Endothelial cell of umbilical vein (primary cell): ENCODE measurements around the gene DUSP2. TPM values are rescaled to one million over a fixed set of nuclear protein-coding genes. Genes with fewer than 3 reads are reported as not detected.

Source experiments
- BruUV-seq: library from RNA; stranded (reverse); fragments of 400-500 nt; replicated peaks from 2 replicates; lab custom pipeline; 2021; lab: Mats Ljungman, UMichigan
- CTCF ChIA-PET: fragments of 300-600, 350-600 bp; sonication (Branson Sonifier 250); formaldehyde crosslinking; loops from one replicate; lab custom pipeline; 2021; ENCODE audit warnings: antibody characterized with exemption, inconsistent platforms; lab: Charles Lee
- POLR2A ChIA-PET: fragments of 300-600, 350-600 bp; sonication (Branson Sonifier 250); formaldehyde crosslinking; loops from one replicate; lab custom pipeline; 2021; ENCODE audit warnings: antibody characterized with exemption, inconsistent platforms; lab: Charles Lee
- DNase-seq: peaks from one replicate; pipeline ENCODE4 v3.0.0-alpha.2; 2011; ENCODE audit warnings: low read depth, low spot score
- FAIRE-seq: peaks from 2 replicates; lab custom pipeline; 2011; peaks lifted over from hg19 to GRCh38; lab: Jason Lieb, UNC
- H2AFZ ChIP-seq: 2 replicates; pipeline ENCODE4 v1.6.0; 2012; ENCODE audit warnings: low read depth, low read length, control low read depth, inconsistent platforms
- H3K27ac ChIP-seq: 2 replicates; pipeline ENCODE4 v1.5.1; 2011; ENCODE audit warnings: low read depth, mild to moderate bottlenecking, control low read depth, low read length, moderate library complexity; ENCODE audit not compliant: insufficient read depth
- H3K27me3 ChIP-seq, 2 experiments: 2 replicates each; pipeline versions ENCODE4 v1.6.0 to v1.6.1; 2011; ENCODE audit warnings: low read length in 2 of 2, mixed read lengths in 1 of 2; ENCODE audit not compliant: control insufficient read depth in 2 of 2, insufficient read depth in 2 of 2
- H3K36me3 ChIP-seq, 2 experiments: 2 replicates in 1 of 2; 3 replicates in 1 of 2; pipeline ENCODE4 v1.5.1; 2011; ENCODE audit warnings: low read length in 2 of 2, mild to moderate bottlenecking in 1 of 2, moderate library complexity in 1 of 2; ENCODE audit not compliant: control insufficient read depth in 2 of 2, insufficient read depth in 2 of 2; ENCODE audit errors: extremely low read depth in 1 of 2
- H3K4me1 ChIP-seq: 3 replicates; pipeline ENCODE4 v1.5.1; 2011; ENCODE audit warnings: mild to moderate bottlenecking, low read length; ENCODE audit not compliant: control insufficient read depth, insufficient read depth; ENCODE audit errors: extremely low read depth
- H3K4me2 ChIP-seq: 2 replicates; pipeline ENCODE4 v1.6.1; 2011; ENCODE audit warnings: low read length, control low read depth, mixed read lengths; ENCODE audit not compliant: insufficient read depth
- H3K4me3 ChIP-seq, 3 experiments: fragments of 200-600 bp in 1 of 3; sonication (generic), shearing (Covaris generic) in 1 of 3; replicated peaks in 1 of 3; 2 replicates each; pipeline ENCODE4 v1.5.1; 2011 to 2016; ENCODE audit warnings: control low read depth in 3 of 3, low read length in 3 of 3, mild to moderate bottlenecking in 2 of 3, inconsistent platforms in 1 of 3, low read depth in 1 of 3, moderate library complexity in 1 of 3; ENCODE audit not compliant: insufficient read depth in 1 of 3
- H3K79me2 ChIP-seq: 2 replicates; pipeline ENCODE4 v1.6.0; 2012; ENCODE audit warnings: low read length, inconsistent platforms; ENCODE audit not compliant: control insufficient read depth, insufficient read depth
- H3K9ac ChIP-seq: replicated peaks from 2 replicates; pipeline ENCODE3; 2011; ENCODE audit warnings: low read length, control low read depth; ENCODE audit not compliant: insufficient read depth; ENCODE audit errors: extremely low read depth
- H3K9me1 ChIP-seq: replicated peaks from 3 replicates; pipeline ENCODE4 v1.6.0; 2011; ENCODE audit warnings: mild to moderate bottlenecking, low read length; ENCODE audit not compliant: control insufficient read depth, insufficient read depth; ENCODE audit errors: extremely low read depth
- H3K9me3 ChIP-seq: replicated peaks from 2 replicates; pipeline ENCODE4 v1.5.1; 2012; ENCODE audit warnings: low read length, inconsistent platforms; ENCODE audit not compliant: control insufficient read depth, insufficient read depth
- H4K20me1 ChIP-seq: replicated peaks from 2 replicates; pipeline ENCODE3; 2011; ENCODE audit warnings: mild to moderate bottlenecking, low read length; ENCODE audit not compliant: control insufficient read depth, insufficient read depth; ENCODE audit errors: extremely low read depth
- CTCF ChIP-seq, 2 donors: IDR thresholded peaks; 1 replicate in 1 of 2; 2 replicates in 1 of 2; pipeline ENCODE4 v1.5.1; 2011; ENCODE audit warnings: low read length in 2 of 2, mild to moderate bottlenecking in 2 of 2, moderate library complexity in 2 of 2, control low read depth in 1 of 2, inconsistent platforms in 1 of 2, low read depth in 1 of 2; ENCODE audit not compliant: insufficient read depth in 1 of 2; ENCODE audit errors: extremely low read depth in 1 of 2
- EZH2 ChIP-seq: IDR thresholded peaks from 2 replicates; pipeline ENCODE4 v1.6.1; 2012; ENCODE audit warnings: borderline replicate concordance, low read depth, mild to moderate bottlenecking, moderate library complexity, low read length, inconsistent platforms; ENCODE audit not compliant: severe bottlenecking
- FOS ChIP-seq: IDR thresholded peaks from 2 replicates; pipeline ENCODE4 v1.6.1; 2011; ENCODE audit warnings: mild to moderate bottlenecking, low read length, moderate library complexity, borderline replicate concordance; ENCODE audit not compliant: insufficient read depth
- POLR2A ChIP-seq: IDR thresholded peaks from 2 replicates; pipeline ENCODE4 v1.6.1; 2012; ENCODE audit warnings: low read depth, mild to moderate bottlenecking, control low read depth, low read length
- dilution Hi-C: fragments of 300-500 bp; cut with MboI; formaldehyde crosslinking; loops from one replicate; pipeline ENCODE4 v1.15.0; 2019; ENCODE audit warnings: low sequenced_read_pairs; ENCODE audit not compliant: extremely low pct_ligation_motif_present
- intact Hi-C: fragments of 100-400 bp; cut with micrococcal nuclease; formaldehyde crosslinking; loops from one replicate; pipeline ENCODE4 v1.10.0; 2022
- polyA plus RNA-seq, 4 experiments: library from polyadenylated mRNA; depleted of rRNA in 3 of 4; stranded (reverse) in 3 of 4; unstranded in 1 of 4; fragments of >200 nt; gene quantifications; 2 replicates each; pipeline versions ENCODE4 v1.2.1 to v1.2.3, GENCODE V29; 2011 to 2012; ENCODE audit warnings: missing spikeins in 1 of 4
- total RNA-seq: library from RNA; stranded (reverse); gene quantifications from 2 replicates; pipeline ENCODE4 v1.2.3, GENCODE V29; 2021

Gene DUSP2
- total and polyA plus RNA-seq, 2 donors (not counting 3 experiments of a cell fraction or from before 2014, with no cell fraction given): 0.33 TPM

DNA sequence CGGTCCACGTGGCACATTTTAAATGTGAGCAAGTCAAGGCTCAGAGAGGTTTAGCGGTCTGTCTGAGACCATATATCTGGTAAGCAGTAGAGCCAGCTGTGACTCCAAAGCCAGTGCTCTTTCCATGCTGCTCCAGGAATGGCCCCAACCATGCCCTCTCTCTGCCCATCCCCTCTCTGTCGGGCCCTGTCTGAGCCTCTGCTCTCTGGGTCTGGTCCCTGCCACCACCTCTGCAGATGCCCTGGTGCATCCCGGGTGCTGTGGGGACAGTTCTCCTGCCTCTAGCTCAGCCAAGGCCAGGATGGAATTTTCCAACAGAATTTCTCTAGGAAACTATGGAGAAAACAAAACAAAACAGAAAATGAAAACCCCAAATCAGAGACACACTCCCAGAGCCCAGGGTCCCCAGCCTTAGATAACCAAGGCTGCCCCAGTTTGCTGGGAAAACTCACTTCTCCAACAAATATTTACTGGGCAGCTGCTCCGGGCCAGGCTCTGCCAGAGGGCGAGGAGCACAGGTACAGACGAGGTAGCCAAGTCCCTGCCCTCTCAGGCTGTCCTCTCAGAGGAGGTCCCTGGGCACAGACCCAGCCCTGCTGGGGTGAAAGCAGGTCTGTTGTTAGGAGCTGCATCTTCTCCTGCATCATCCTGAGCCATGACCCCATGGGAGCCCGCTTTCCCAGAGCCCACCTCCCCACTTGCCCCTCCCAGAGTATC is 38.1 kb downstream of the DUSP2 start:
- CTCF ChIA-PET: interaction anchor here (2.7 kb wide), 1 partner anchor 10 kb away, joined by 18 read pairs; the partner anchor contains the start of gene ADRA2B

GRCh38 chr2:96105994-96106715 is 39.1 kb downstream of the DUSP2 start:
- no TSS peak for BruUV-seq
- Histone ChIP-seq H3K27me3 (peaks cover 0 to 3% of the 10 kb centered on the region in 2 experiments), H3K4me1 (no peaks in the 10 kb centered on the region), H4K20me1 (no peaks in the 10 kb centered on the region), H3K9me3 (no peaks in the 10 kb centered on the region), H3K4me3 (no peak overlapping the region), H2AFZ (no peak overlapping the region), H3K4me2 (no peak overlapping the region), H3K9ac (no peak overlapping the region), H3K36me3 (no peaks in the 10 kb centered on the region), H3K9me1 (no peaks in the 10 kb centered on the region), H3K27ac (no peak overlapping the region), H3K79me2 (no peaks in the 10 kb centered on the region)
- FAIRE-seq (no peak), DNase-seq (no peak)
- no peak for TF ChIP-seq POLR2A
- no peak for TF ChIP-seq CTCF (IDR thresholded peaks at IDR 0.05; ENCODE audit: extremely low read depth in 1 of 2, insufficient read depth in 1 of 2, low read depth in 1 of 2, low read length in 2 of 2)
- TF ChIP-seq FOS: no peak
- TF ChIP-seq EZH2: no peak
- dilution Hi-C loops: no loop called here
- ChIA-PET CTCF (no interaction called here), POLR2A (no interaction called here)
- intact Hi-C loops: no loop called here

More for the DNA sequence above, 38.1 kb downstream of the DUSP2 start:
- intact Hi-C loops: no loop called here
- Histone ChIP-seq H3K9me3 (no peaks in the 10 kb centered on the region), H3K4me2 (no peak overlapping the region), H3K9ac (no peak overlapping the region), H2AFZ (no peak overlapping the region), H3K4me1 (no peaks in the 10 kb centered on the region), H3K27ac (no peak overlapping the region), H3K27me3 (peaks cover 0 to 3% of the 10 kb centered on the region in 2 experiments), H3K4me3 (no peak overlapping the region), H3K36me3 (no peaks in the 10 kb centered on the region), H4K20me1 (no peaks in the 10 kb centered on the region), H3K9me1 (no peaks in the 10 kb centered on the region), H3K79me2 (no peaks in the 10 kb centered on the region)
- TF ChIP-seq POLR2A (no peak), EZH2 (no peak)
- no TSS peak for BruUV-seq
- DNase-seq (no peak), FAIRE-seq (no peak)
- dilution Hi-C loops: no loop called here
- POLR2A ChIA-PET: no interaction called here
